ENCODE data around the gene SPIN1. TPM values are rescaled to one million over a fixed set of nuclear protein-coding genes. Genes with fewer than 3 reads are reported as not detected.

Gene SPIN1
- total RNA-seq, 2 experiments from 2014 or later = 37.7 to 39.0 TPM

DNA sequence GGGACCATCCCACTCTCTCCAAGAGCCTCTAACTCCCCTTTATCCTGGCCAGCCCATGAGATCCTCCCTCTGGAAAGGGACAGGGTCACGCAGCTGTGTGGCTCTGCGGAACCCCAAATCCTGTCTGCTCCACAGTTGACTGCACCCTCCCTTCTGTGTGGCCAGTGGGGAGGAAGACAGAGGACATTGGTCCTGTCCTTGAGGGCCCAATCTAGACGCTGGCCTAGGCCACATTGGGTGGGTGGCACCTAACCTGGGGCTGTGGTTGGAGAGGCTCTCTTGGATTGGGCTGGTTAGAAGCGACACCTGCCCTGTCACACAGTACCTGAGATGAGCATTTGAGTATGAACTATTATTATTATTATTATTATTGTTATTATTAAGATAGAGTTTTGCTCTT, 134.1 kb downstream of the SPIN1 start:
- H3K27ac Mint-ChIP-seq = no peak overlapping the region
- H3K27me3 Mint-ChIP-seq = peaks cover 15% of the 10 kb centered on the region

DNA sequence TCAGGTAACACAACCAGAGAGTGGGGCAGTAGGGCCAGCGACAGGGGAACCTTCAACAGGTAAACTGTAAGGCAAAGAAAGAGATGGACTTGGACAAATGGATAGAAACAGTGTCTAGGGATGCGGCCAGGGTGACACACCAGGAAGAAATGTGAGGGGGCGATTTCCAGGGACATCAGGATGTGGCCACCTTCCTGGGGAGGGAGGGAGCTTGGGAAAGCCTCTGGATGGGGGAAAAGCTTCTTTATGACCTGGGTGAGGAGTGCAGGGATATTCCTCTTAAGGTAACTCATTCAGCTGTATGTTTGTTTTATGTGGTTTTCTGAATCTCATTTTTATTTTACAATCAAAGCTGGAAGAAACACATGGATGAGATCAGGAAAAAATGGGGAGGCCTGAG, 134.8 kb downstream of the SPIN1 start:
- no peaks in the 10 kb centered on the region for H3K9me3 Mint-ChIP-seq
- no peak overlapping the region for H3K4me3 Mint-ChIP-seq
- H3K4me1 Mint-ChIP-seq = no peaks in the 10 kb centered on the region
- no peaks in the 10 kb centered on the region for H3K36me3 Mint-ChIP-seq
- peaks cover 15% of the 10 kb centered on the region for H3K27me3 Mint-ChIP-seq
- no peak overlapping the region for H3K27ac Mint-ChIP-seq
- DNase-seq = no peak

More for the DNA sequence above, 134.1 kb downstream of the SPIN1 start:
- no peaks in the 10 kb centered on the region for H3K36me3 Mint-ChIP-seq
- no peak for DNase-seq
- no peaks in the 10 kb centered on the region for H3K4me1 Mint-ChIP-seq
- H3K9me3 Mint-ChIP-seq = no peaks in the 10 kb centered on the region
- H3K4me3 Mint-ChIP-seq = no peak overlapping the region

DNA sequence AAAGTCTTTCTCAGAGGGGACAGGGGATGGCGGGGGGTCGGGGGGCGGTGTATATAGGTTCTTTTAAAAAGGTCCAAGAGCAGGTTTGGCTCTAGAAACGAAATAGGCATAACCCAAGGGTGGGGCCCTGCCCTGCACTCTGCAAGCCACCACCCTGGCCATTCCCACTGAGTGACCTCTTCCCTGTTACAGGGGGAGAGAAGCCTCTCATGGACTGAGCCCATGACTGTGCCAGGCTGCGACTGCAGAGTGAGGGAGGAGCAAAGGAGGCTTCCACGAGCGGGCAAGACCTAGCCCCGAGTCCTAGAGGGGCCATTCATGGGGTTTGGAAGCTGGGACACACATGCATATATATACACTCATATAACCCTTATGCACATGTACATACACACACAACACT, 136.7 kb downstream of the SPIN1 start:
- no peaks in the 10 kb centered on the region for H3K36me3 Mint-ChIP-seq
- no peak for DNase-seq
- no peaks in the 10 kb centered on the region for H3K4me1 Mint-ChIP-seq
- H3K4me3 Mint-ChIP-seq = no peak overlapping the region
- H3K9me3 Mint-ChIP-seq = no peaks in the 10 kb centered on the region
- H3K27me3 Mint-ChIP-seq = peaks cover 15% of the 10 kb centered on the region
- H3K27ac Mint-ChIP-seq = no peak overlapping the region

DNA sequence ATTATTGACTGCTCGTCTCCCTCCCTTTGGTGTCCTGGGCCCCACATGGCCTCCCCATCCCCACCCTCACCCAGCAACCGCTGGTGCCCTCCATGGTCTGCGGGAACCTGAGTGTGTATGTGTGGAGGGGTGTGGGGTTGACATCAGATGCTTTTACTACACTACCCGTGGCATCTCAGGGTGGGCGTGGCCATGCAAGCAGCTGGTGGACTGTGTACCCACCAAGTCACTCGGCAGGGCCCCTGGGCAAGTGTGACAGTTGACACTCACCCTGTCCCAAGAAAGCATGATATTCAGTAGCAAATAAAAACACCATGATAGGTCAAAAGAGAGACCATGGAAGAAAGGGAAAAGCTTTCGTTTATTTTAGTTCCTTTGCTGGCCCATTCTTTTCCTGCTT, 139.4 kb downstream of the SPIN1 start:
- DNase-seq = no peak
- Mint-ChIP-seq H3K9me3 (no peaks in the 10 kb centered on the region), H3K27ac (no peak overlapping the region), H3K36me3 (no peaks in the 10 kb centered on the region), H3K27me3 (peaks cover 35% of the 10 kb centered on the region), H3K4me1 (no peaks in the 10 kb centered on the region), H3K4me3 (no peak overlapping the region)

Other genes starting within 250 kb of the SPIN1 start
- gene SPATA31C2, start 250.0 kb upstream of the SPIN1 start, total RNA-seq = under 1 TPM; 0.18 to 0.21 TPM
- not detected for gene NXNL2, start 146.7 kb downstream of the SPIN1 start, total RNA-seq